H1 (cell line): ENCODE results near the gene ANKS1B. TPM values are rescaled to one million over a fixed set of nuclear protein-coding genes. Genes with fewer than 3 reads are reported as not detected.

ENCODE experiments used
- CTCF ChIA-PET: fragments of 300-600 bp; sonication (Branson Sonifier 250); formaldehyde crosslinking; loops from one replicate; lab custom pipeline; 2021; ENCODE audit not compliant: partially characterized antibody; lab: Charles Lee
- POLR2A ChIA-PET: fragments of 300-600 bp; sonication (Branson Sonifier 250); formaldehyde crosslinking; loops from one replicate; lab custom pipeline; 2021; ENCODE audit warnings: inconsistent platforms; ENCODE audit not compliant: partially characterized antibody; lab: Charles Lee
- DNase-seq, 2 experiments: peaks; one replicate each; pipeline versions ENCODE4 v3.0.0 to v3.0.0-alpha.2; 2010 to 2022; ENCODE audit warnings: low spot score in 2 of 2, low read depth in 1 of 2, mixed read lengths in 1 of 2
- FAIRE-seq: peaks from 2 replicates; lab custom pipeline; 2011; peaks lifted over from hg19 to GRCh38; lab: Jason Lieb, UNC
- H2AFZ ChIP-seq: 2 replicates; pipeline ENCODE4 v1.8.1; 2012; ENCODE audit warnings: low read length, inconsistent platforms
- H2AK5ac ChIP-seq: 2 replicates; pipeline ENCODE4 v1.6.1; 2013; ENCODE audit warnings: low read depth, low read length
- H2BK120ac ChIP-seq: replicated peaks from 2 replicates; pipeline ENCODE3; 2013; ENCODE audit warnings: low read depth, low read length, inconsistent platforms
- H2BK12ac ChIP-seq: 2 replicates; pipeline ENCODE4 v1.6.1; 2013; ENCODE audit warnings: low read depth, low read length
- H2BK15ac ChIP-seq: 2 replicates; pipeline ENCODE4 v1.6.1; 2013; ENCODE audit warnings: low read length
- H2BK20ac ChIP-seq: 2 replicates; pipeline ENCODE4 v1.6.1; 2013; ENCODE audit warnings: low read length
- H2BK5ac ChIP-seq: 2 replicates; pipeline ENCODE4 v1.6.1; 2013; ENCODE audit warnings: low read depth, low read length
- H3K14ac ChIP-seq: 2 replicates; pipeline ENCODE4 v1.6.1; 2013; ENCODE audit warnings: inconsistent platforms; ENCODE audit not compliant: insufficient read length
- H3K18ac ChIP-seq: 2 replicates; pipeline ENCODE4 v1.6.1; 2013; ENCODE audit warnings: low read length; ENCODE audit errors: extremely low read depth
- H3K23ac ChIP-seq: 2 replicates; pipeline ENCODE4 v1.6.1; 2013; ENCODE audit warnings: inconsistent platforms; ENCODE audit not compliant: insufficient read length
- H3K23me2 ChIP-seq: 2 replicates; pipeline ENCODE4 v1.6.1; 2013; ENCODE audit warnings: low read depth, low read length
- H3K27ac ChIP-seq: 2 replicates; pipeline ENCODE4 v1.6.1; 2011; ENCODE audit warnings: low read depth, low read length, inconsistent platforms
- H3K27me3 ChIP-seq, 4 experiments: replicated peaks in 1 of 4; 1 replicate in 1 of 4; 2 replicates in 3 of 4; pipeline versions ENCODE4 v1.6.1 to v1.8.1; 2011 to 2013; ENCODE audit warnings: low read length in 3 of 4, mild to moderate bottlenecking in 3 of 4, inconsistent platforms in 2 of 4, mixed read lengths in 2 of 4, moderate library complexity in 1 of 4; ENCODE audit not compliant: control insufficient read depth in 3 of 4, insufficient read depth in 3 of 4; ENCODE audit errors: extremely low read depth in 1 of 4
- H3K36me3 ChIP-seq, 4 experiments: 2 replicates each; pipeline versions ENCODE4 v1.6.1 to v1.8.1; 2011 to 2013; ENCODE audit warnings: mild to moderate bottlenecking in 4 of 4, low read length in 3 of 4, moderate library complexity in 2 of 4, control low read depth in 1 of 4, inconsistent platforms in 1 of 4; ENCODE audit not compliant: insufficient read depth in 4 of 4, control insufficient read depth in 2 of 4
- H3K4ac ChIP-seq: replicated peaks from 2 replicates; pipeline ENCODE3; 2013; ENCODE audit warnings: low read length, low read depth, mixed read lengths, inconsistent platforms; ENCODE audit not compliant: insufficient read length
- H3K4me1 ChIP-seq, 4 experiments: replicated peaks in 1 of 4; 1 replicate in 1 of 4; 2 replicates in 3 of 4; pipeline versions ENCODE4 v1.6.1 to v1.8.1; 2011 to 2013; ENCODE audit warnings: low read length in 3 of 4, inconsistent platforms in 2 of 4, mixed read lengths in 1 of 4; ENCODE audit not compliant: insufficient read depth in 4 of 4, control insufficient read depth in 3 of 4
- H3K4me2 ChIP-seq, 2 experiments: 2 replicates each; pipeline versions ENCODE4 v1.6.1 to v1.8.1; 2011 to 2013; ENCODE audit warnings: low read depth in 2 of 2, low read length in 2 of 2, control low read depth in 1 of 2, inconsistent platforms in 1 of 2, mild to moderate bottlenecking in 1 of 2; ENCODE audit not compliant: insufficient read depth in 1 of 2
- H3K4me3 ChIP-seq, 4 experiments: fragments of 200-600, 300-600 bp in 1 of 4; sonication (generic), shearing (Covaris generic), sonication (Bioruptor Twin) in 1 of 4; 2 replicates each; pipeline versions ENCODE4 v1.5.1 to v1.8.1; 2011 to 2016; ENCODE audit warnings: low read length in 4 of 4, low read depth in 3 of 4, control low read depth in 2 of 4, inconsistent platforms in 2 of 4, mild to moderate bottlenecking in 2 of 4, mixed read lengths in 1 of 4, moderate library complexity in 1 of 4; ENCODE audit not compliant: insufficient read depth in 2 of 4; ENCODE audit errors: extremely low read depth in 1 of 4
- H3K56ac ChIP-seq: replicated peaks from 2 replicates; pipeline ENCODE3; 2013; ENCODE audit warnings: low read depth, mild to moderate bottlenecking, mixed read lengths, low read length, inconsistent platforms; ENCODE audit not compliant: insufficient read length
- H3K79me1 ChIP-seq: 2 replicates; pipeline ENCODE4 v1.6.1; 2013; ENCODE audit warnings: low read depth, low read length, control low read depth
- H3K79me2 ChIP-seq, 2 experiments: 2 replicates each; pipeline versions ENCODE4 v1.6.1 to v1.8.1; 2012 to 2013; ENCODE audit warnings: low read length in 2 of 2, mild to moderate bottlenecking in 2 of 2, inconsistent platforms in 1 of 2; ENCODE audit not compliant: insufficient read depth in 2 of 2, control insufficient read depth in 1 of 2
- H3K9ac ChIP-seq, 4 experiments: replicated peaks in 1 of 4; 1 replicate in 1 of 4; 2 replicates in 3 of 4; pipeline versions ENCODE4 v1.6.1 to v1.8.1; 2011 to 2013; ENCODE audit warnings: low read depth in 3 of 4, low read length in 3 of 4, control low read depth in 2 of 4, mild to moderate bottlenecking in 2 of 4, moderate library complexity in 2 of 4, inconsistent platforms in 1 of 4; ENCODE audit errors: extremely low read depth in 1 of 4
- H3K9me3 ChIP-seq, 2 experiments: 2 replicates each; pipeline versions ENCODE4 v1.6.1 to v1.8.1; 2012 to 2013; ENCODE audit warnings: mild to moderate bottlenecking in 2 of 2, moderate library complexity in 2 of 2, control low read depth in 1 of 2, inconsistent platforms in 1 of 2, low read depth in 1 of 2, low read length in 1 of 2, mixed read lengths in 1 of 2; ENCODE audit not compliant: insufficient read depth in 2 of 2
- H4K20me1 ChIP-seq, 2 experiments: replicated peaks in 1 of 2; 2 replicates each; pipeline versions ENCODE3 to v1.8.1; 2011 to 2013; ENCODE audit warnings: inconsistent platforms in 2 of 2, low read length in 2 of 2, mild to moderate bottlenecking in 1 of 2; ENCODE audit not compliant: insufficient read depth in 2 of 2, control insufficient read depth in 1 of 2
- H4K5ac ChIP-seq: 2 replicates; pipeline ENCODE4 v1.6.1; 2013; ENCODE audit warnings: low read length, low read depth, mixed read lengths, inconsistent platforms; ENCODE audit not compliant: insufficient read length
- H4K8ac ChIP-seq: 2 replicates; pipeline ENCODE4 v1.8.0; 2013; ENCODE audit warnings: mild to moderate bottlenecking, moderate library complexity, low read length, inconsistent platforms; ENCODE audit not compliant: insufficient read depth; ENCODE audit errors: extremely low read depth
- H4K91ac ChIP-seq: replicated peaks from 2 replicates; pipeline ENCODE3; 2013; ENCODE audit warnings: low read length, mixed read lengths, inconsistent platforms; ENCODE audit not compliant: insufficient read length
- ASH2L ChIP-seq: fragments of 200-600, 300-600 bp; sonication (generic); IDR thresholded peaks from one replicate; pipeline ENCODE4 v1.7.1; 2017; ENCODE audit warnings: low read length
- CBX8 ChIP-seq: fragments of 300-800, 300-1000 bp; sonication (generic); IDR thresholded peaks from 2 replicates; pipeline ENCODE4 v1.7.1; 2016; ENCODE audit warnings: low read depth, low read length, borderline replicate concordance
- EP300 ChIP-seq, 2 experiments: IDR thresholded peaks; 1 replicate in 1 of 2; 2 replicates in 1 of 2; pipeline ENCODE4 v1.6.1; 2011 to 2012; ENCODE audit warnings: low read depth in 2 of 2, low read length in 2 of 2, mild to moderate bottlenecking in 2 of 2, borderline replicate concordance in 1 of 2, inconsistent platforms in 1 of 2, moderate library complexity in 1 of 2
- FOSL1 ChIP-seq: IDR thresholded peaks from 2 replicates; pipeline ENCODE4 v1.6.1; 2011; ENCODE audit warnings: mild to moderate bottlenecking, low read depth, low read length, moderate library complexity; ENCODE audit not compliant: insufficient read depth
- GTF2F1 ChIP-seq: IDR thresholded peaks from 2 replicates; pipeline ENCODE4 v1.6.1; 2012; ENCODE audit warnings: low read depth, low read length, improper control_type of control experiment, borderline replicate concordance
- HDAC6 ChIP-seq: IDR thresholded peaks from one replicate; pipeline ENCODE4 v1.7.1; 2012; ENCODE audit warnings: low read depth, mild to moderate bottlenecking, inconsistent platforms, low read length, moderate library complexity
- JUN ChIP-seq: IDR thresholded peaks from 2 replicates; pipeline ENCODE4 v1.6.1; 2011; ENCODE audit warnings: low read depth, mild to moderate bottlenecking, improper control_type of control experiment, low read length
- RAD21 ChIP-seq, 2 experiments: IDR thresholded peaks in 1 of 2; conservative IDR thresholded peaks in 1 of 2; 2 replicates each; pipeline ENCODE4 v1.6.1; 2011; ENCODE audit warnings: low read depth in 2 of 2, low read length in 2 of 2, improper control_type of control experiment in 1 of 2, inconsistent platforms in 1 of 2, mild to moderate bottlenecking in 1 of 2, moderate library complexity in 1 of 2
- RBBP5 ChIP-seq: IDR thresholded peaks from 2 replicates; pipeline ENCODE4 v1.7.1; 2012; ENCODE audit warnings: low read depth, mild to moderate bottlenecking, inconsistent platforms, low read length, moderate library complexity, borderline replicate concordance
- RXRA ChIP-seq: IDR thresholded peaks from 2 replicates; pipeline ENCODE4 v1.6.1; 2011; ENCODE audit warnings: low read depth, mild to moderate bottlenecking, low read length, moderate library complexity; ENCODE audit not compliant: insufficient read depth
- SIRT6 ChIP-seq: IDR thresholded peaks from one replicate; pipeline ENCODE4 v1.7.1; 2012; ENCODE audit warnings: low read length, inconsistent platforms
- WGBS, 2 experiments: shearing (Covaris generic) in 1 of 2; methylation state at CpG; one replicate each; pipeline versions ENCODE4 v1.1.6 to v1.1.7; 2013 to 2015; ENCODE audit warnings: low lambda C conversion rate in 2 of 2, mixed read lengths in 2 of 2, inconsistent platforms in 1 of 2, low coverage in 1 of 2, missing lambda C conversion rate in 1 of 2; ENCODE audit not compliant: insufficient replicate concordance in 2 of 2, insufficient coverage in 1 of 2, insufficient read length in 1 of 2; ENCODE audit errors: extremely low coverage in 1 of 2, missing lambda C conversion rate in 1 of 2; 5-methylcytosine and 5-hydroxymethylcytosine counted together
- polyA plus RNA-seq, 7 experiments: library from polyadenylated mRNA; depleted of rRNA in 3 of 7; stranded (reverse) in 5 of 7; unstranded in 2 of 7; fragments of >200 nt in 5 of 7; fragments of 200-250 nt in 2 of 7; gene quantifications; 1 replicate in 5 of 7; 2 replicates in 1 of 7; 4 replicates in 1 of 7; pipeline versions ENCODE4 v1.2.1 to v1.2.3, GENCODE V29; 2011 to 2013; ENCODE audit warnings: missing spikeins in 2 of 7, mixed read lengths in 2 of 7
- total RNA-seq: library from RNA; stranded (reverse); fragmentation: NEBNext Ultra II Directional; extraction: Animal tissue kit (Norgen Biotek cat#: 25700); gene quantifications from 2 replicates; pipeline ENCODE4 v1.2.1, GENCODE V29; 2021
- TF ChIP-seq, protein P1 (sequence below): IDR thresholded peaks from 2 replicates; pipeline ENCODE4 v1.6.1; 2012; ENCODE audit warnings: inconsistent platforms

ANKS1B gene
- total and polyA plus RNA-seq, 2 of the 8 experiments (the other 6 are each of a cell fraction or from before 2014, with no cell fraction given) = 2.7 to 6.1 TPM

- Histone ChIP-seq H4K20me1 (no peaks in the 10 kb centered on the region), H2AFZ (no peak overlapping the region), H4K91ac (no peak overlapping the region), H3K27ac (no peak overlapping the region), H3K18ac (no peak overlapping the region), H3K36me3 (no peaks in the 10 kb centered on the region), H4K8ac (no peak overlapping the region), H2BK15ac (no peak overlapping the region), H3K23ac (no peak overlapping the region), H2BK12ac (no peak overlapping the region), H2BK120ac (no peak overlapping the region), H3K14ac (no peak overlapping the region), H2BK20ac (no peak overlapping the region), H2BK5ac (no peak overlapping the region), H3K4ac (no peak overlapping the region), H3K9ac (no peak overlapping the region), H2AK5ac (no peak overlapping the region), H4K5ac (no peak overlapping the region), H3K23me2 (no peaks in the 10 kb centered on the region), H3K4me3 (no peak overlapping the region), H3K56ac (no peak overlapping the region), H3K4me1 (no peaks in the 10 kb centered on the region), H3K79me1 (no peaks in the 10 kb centered on the region), H3K9me3 (no peaks in the 10 kb centered on the region), H3K4me2 (no peak overlapping the region), H3K27me3 (no peaks in the 10 kb centered on the region), H3K79me2 (no peaks in the 10 kb centered on the region)
- DNase-seq (no peak), FAIRE-seq (no peak)
- POLR2A ChIA-PET = no interaction called here
- CTCF ChIA-PET = interaction anchor here (1.2 to 1.6 kb wide), 4 partner anchors 11 to 52 kb away, joined by 3 to 5 read pairs (median 4); no protein-coding TSS in a partner anchor
- 85% methylated on average over 3 of the region's 3 CpGs; no CpG with 5 or more reads in 1 of the 2 experiments for WGBS, 2 experiments
- no peak for TF ChIP-seq JUN
- TF ChIP-seq EP300 (IDR thresholded peaks at IDR 0.05; ENCODE audit: borderline replicate concordance in 1 of 2, low read depth in 2 of 2, low read length in 2 of 2) = no peak
- TF ChIP-seq RAD21 (IDR thresholded peaks at IDR 0.05 in 1 of 2, conservative IDR thresholded peaks at IDR 0.05 in 1 of 2; ENCODE audit: low read depth in 2 of 2, low read length in 2 of 2) = no peak
- no peak for TF ChIP-seq GTF2F1
- TF ChIP-seq, protein P1, sequence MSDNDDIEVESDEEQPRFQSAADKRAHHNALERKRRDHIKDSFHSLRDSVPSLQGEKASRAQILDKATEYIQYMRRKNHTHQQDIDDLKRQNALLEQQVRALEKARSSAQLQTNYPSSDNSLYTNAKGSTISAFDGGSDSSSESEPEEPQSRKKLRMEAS = no peak
- TF ChIP-seq RBBP5 = no peak
- no peak for TF ChIP-seq FOSL1
- no peak for TF ChIP-seq CBX8
- no peak for TF ChIP-seq ASH2L
- TF ChIP-seq RXRA = no peak
- no peak for TF ChIP-seq SIRT6
- no peak for TF ChIP-seq HDAC6
Measured at GRCh38 chr12:99009654-99010296, 975.0 kb downstream of the ANKS1B start.
